OCI-LY3 (cell line): ENCODE results near the gene HLF.
A peak's percentile ranks its signal among the peaks of the same experiment; 100 is the strongest.

Experiments used
- H2AFZ ChIP-seq: fragments of 200-600, 300-600 bp; shearing (Covaris generic); 2 replicates; pipeline ENCODE4 v1.6.0; 2014; ENCODE audit warnings: antibody characterized with exemption, low read depth, low read length
- H3K27ac ChIP-seq: fragments of 200-600, 300-600 bp; sonication (generic); 2 replicates; pipeline ENCODE4 v1.5.1; 2014; ENCODE audit warnings: mild to moderate bottlenecking, low read length, moderate library complexity, mixed read lengths
- H3K27me3 ChIP-seq: fragments of 200-600, 300-600 bp; sonication (generic); 2 replicates; pipeline ENCODE4 v1.6.1; 2014; ENCODE audit warnings: low read depth, low read length, mixed read lengths
- H3K36me3 ChIP-seq: fragments of 200-600, 300-600 bp; sonication (generic); replicated peaks from 2 replicates; pipeline ENCODE3; 2014; ENCODE audit warnings: low read depth, low read length, mixed read lengths
- H3K4me1 ChIP-seq: fragments of 300-600, 200-600 bp; sonication (generic); 2 replicates; pipeline ENCODE4 v1.6.1; 2014; ENCODE audit warnings: low read length, mixed read lengths
- H3K4me2 ChIP-seq: fragments of 200-600, 300-600 bp; sonication (generic); 2 replicates; pipeline ENCODE4 v1.6.1; 2014; ENCODE audit warnings: low read length, mixed read lengths
- H3K4me3 ChIP-seq: fragments of 300-600, 200-600 bp; sonication (generic); 2 replicates; pipeline ENCODE4 v1.5.1; 2014; ENCODE audit warnings: antibody characterized with exemption, mild to moderate bottlenecking, low read length, moderate library complexity
- H3K79me2 ChIP-seq: fragments of 300-600, 200-600 bp; shearing (Covaris generic); 2 replicates; pipeline ENCODE4 v1.6.1; 2014; ENCODE audit warnings: mild to moderate bottlenecking, low read length, mixed read lengths
- H3K9ac ChIP-seq: fragments of 300-600, 200-600 bp; shearing (Covaris generic); 2 replicates; pipeline ENCODE4 v1.6.0; 2014; ENCODE audit warnings: mild to moderate bottlenecking, low read length, moderate library complexity
- H3K9me3 ChIP-seq: fragments of 200-600, 300-600 bp; shearing (Covaris generic); 2 replicates; pipeline ENCODE4 v1.6.1; 2014; ENCODE audit warnings: low read length, mixed read lengths; ENCODE audit not compliant: insufficient read depth
- H4K20me1 ChIP-seq: fragments of 200-600, 300-600 bp; sonication (generic); 2 replicates; pipeline ENCODE4 v1.6.1; 2016; ENCODE audit warnings: low read length, mixed read lengths; ENCODE audit not compliant: insufficient read depth
- CTCF ChIP-seq: fragments of 200-600, 300-600 bp; sonication (generic); IDR thresholded peaks from 2 replicates; pipeline ENCODE4 v1.5.1; 2014; ENCODE audit warnings: antibody characterized with exemption, low read length, low read depth
- EZH2phosphoT487 ChIP-seq: fragments of 200-600 bp; shearing (Covaris generic); IDR thresholded peaks from 2 replicates; pipeline ENCODE4 v1.6.1; 2018; ENCODE audit warnings: antibody characterized with exemption, mixed run types, low read depth

The HLF gene

DNA sequence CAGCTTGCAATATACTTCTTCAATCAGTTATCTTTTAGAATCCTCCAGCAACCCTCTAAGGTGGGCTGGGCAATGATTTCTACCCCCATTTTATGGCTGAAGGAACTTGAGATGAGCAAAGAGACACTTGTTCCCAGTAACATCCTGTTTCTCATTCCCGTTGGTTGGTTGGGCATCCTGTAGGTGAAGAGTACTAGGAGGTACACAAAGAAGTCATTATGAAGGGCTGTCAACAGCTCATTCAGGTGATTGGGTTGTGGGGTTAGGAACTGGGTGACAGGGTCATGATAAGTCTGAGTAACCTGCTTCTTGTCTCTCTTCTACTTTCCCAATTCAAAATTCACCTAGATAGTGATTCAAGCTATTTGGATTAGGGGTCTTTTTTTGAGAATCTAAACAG is 80.4 kb downstream of the HLF start:
- no peak overlapping the region for H3K27ac ChIP-seq
- H3K9me3 ChIP-seq, result no peaks in the 10 kb centered on the region
- H3K9ac ChIP-seq, result no peak overlapping the region
- no peaks in the 10 kb centered on the region for H4K20me1 ChIP-seq
- H2AFZ ChIP-seq, result no peak overlapping the region
- no peaks in the 10 kb centered on the region for H3K79me2 ChIP-seq
- no peaks in the 10 kb centered on the region for H3K4me1 ChIP-seq
- no peak overlapping the region for H3K4me3 ChIP-seq
- no peaks in the 10 kb centered on the region for H3K36me3 ChIP-seq
- TF ChIP-seq CTCF, result no peak
- no peak for TF ChIP-seq EZH2phosphoT487
- H3K27me3 ChIP-seq, result peaks cover 7% of the 10 kb centered on the region
- H3K4me2 ChIP-seq, result no peak overlapping the region

DNA sequence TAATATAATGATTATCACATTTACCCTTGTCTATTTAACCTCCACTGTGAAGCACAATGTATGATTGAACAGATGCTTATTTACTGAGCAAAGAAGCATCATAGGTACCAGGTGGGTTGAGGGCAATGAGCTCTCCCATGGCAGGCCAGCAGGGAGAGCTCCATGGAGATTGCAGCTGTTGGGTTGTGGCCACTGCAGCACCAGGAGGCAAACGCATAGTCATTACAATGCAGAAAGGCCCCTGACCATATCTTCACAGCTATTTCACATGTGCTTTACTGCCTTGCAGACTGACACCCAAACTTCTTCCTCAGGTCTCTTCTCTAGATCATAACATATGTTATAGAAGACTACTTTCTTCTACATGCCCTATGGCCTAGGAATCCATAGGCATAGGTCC is 81.9 kb downstream of the HLF start:
- no peaks in the 10 kb centered on the region for H3K27me3 ChIP-seq
- H3K27ac ChIP-seq, result no peak overlapping the region
- no peak overlapping the region for H3K9ac ChIP-seq
- no peaks in the 10 kb centered on the region for H3K4me1 ChIP-seq
- H3K9me3 ChIP-seq, result no peaks in the 10 kb centered on the region
- no peaks in the 10 kb centered on the region for H3K36me3 ChIP-seq
- H4K20me1 ChIP-seq, result no peaks in the 10 kb centered on the region
- H3K4me3 ChIP-seq, result no peak overlapping the region
- no peaks in the 10 kb centered on the region for H3K79me2 ChIP-seq
- no peak overlapping the region for H3K4me2 ChIP-seq
- TF ChIP-seq CTCF, result no peak
- TF ChIP-seq EZH2phosphoT487, result no peak
- no peak overlapping the region for H2AFZ ChIP-seq

- no peaks in the 10 kb centered on the region for H3K4me1 ChIP-seq
- no peaks in the 10 kb centered on the region for H3K79me2 ChIP-seq
- H3K27ac ChIP-seq, result no peak overlapping the region
- H2AFZ ChIP-seq, result no peak overlapping the region
- TF ChIP-seq CTCF (no peak), EZH2phosphoT487 (no peak)
- no peak overlapping the region for H3K4me3 ChIP-seq
- H3K4me2 ChIP-seq, result no peak overlapping the region
- H4K20me1 ChIP-seq, result no peaks in the 10 kb centered on the region
- H3K9me3 ChIP-seq, result no peaks in the 10 kb centered on the region
- no peak overlapping the region for H3K9ac ChIP-seq
- no peaks in the 10 kb centered on the region for H3K36me3 ChIP-seq
- H3K27me3 ChIP-seq, result no peaks in the 10 kb centered on the region
Observed at GRCh38 chr17:55347341-55347740, 82.6 kb downstream of the HLF start.

GRCh38 chr17:55348749-55349354 is 84.1 kb downstream of the HLF start:
- peak; percentile 79 for TF ChIP-seq CTCF
- TF ChIP-seq EZH2phosphoT487, result no peak
- Histone ChIP-seq H3K9ac (no peak overlapping the region), H2AFZ (peak overlapping the region; percentile 48; the same call in 1 of the 2 replicates), H3K4me2 (peak overlapping the region; percentile 55), H3K36me3 (no peaks in the 10 kb centered on the region), H3K27ac (no peak overlapping the region), H3K4me3 (0 out of 2 replicates have a peak overlapping the region, but pooled peaks have one; percentile 26), H3K27me3 (no peaks in the 10 kb centered on the region), H4K20me1 (no peaks in the 10 kb centered on the region), H3K79me2 (no peaks in the 10 kb centered on the region), H3K9me3 (no peaks in the 10 kb centered on the region), H3K4me1 (no peaks in the 10 kb centered on the region)
